ENCODE data around the gene SERINC1. TPM values are rescaled to one million over a fixed set of nuclear protein-coding genes. Genes with fewer than 3 reads are reported as not detected.
"Not testable (repeated sequence)": the region's sequence is repeated elsewhere in the genome, so short reads cannot be mapped to it uniquely, and the experiment has no call there.

SERINC1 gene
- total RNA-seq: 100 to 1,000 TPM in 1 of 2 donors, 10 to 100 TPM in 1; 90.9 to 144 TPM
- long read RNA-seq, transcript SERINC1-201 (10 exons, 3,137 nt): major isoform, 168 of 197 reads
- long read RNA-seq, partial matches to known transcripts: 23 of 197 reads
- long read RNA-seq, other reads (novel, unspliced or antisense): 6 of 197 reads

DNA sequence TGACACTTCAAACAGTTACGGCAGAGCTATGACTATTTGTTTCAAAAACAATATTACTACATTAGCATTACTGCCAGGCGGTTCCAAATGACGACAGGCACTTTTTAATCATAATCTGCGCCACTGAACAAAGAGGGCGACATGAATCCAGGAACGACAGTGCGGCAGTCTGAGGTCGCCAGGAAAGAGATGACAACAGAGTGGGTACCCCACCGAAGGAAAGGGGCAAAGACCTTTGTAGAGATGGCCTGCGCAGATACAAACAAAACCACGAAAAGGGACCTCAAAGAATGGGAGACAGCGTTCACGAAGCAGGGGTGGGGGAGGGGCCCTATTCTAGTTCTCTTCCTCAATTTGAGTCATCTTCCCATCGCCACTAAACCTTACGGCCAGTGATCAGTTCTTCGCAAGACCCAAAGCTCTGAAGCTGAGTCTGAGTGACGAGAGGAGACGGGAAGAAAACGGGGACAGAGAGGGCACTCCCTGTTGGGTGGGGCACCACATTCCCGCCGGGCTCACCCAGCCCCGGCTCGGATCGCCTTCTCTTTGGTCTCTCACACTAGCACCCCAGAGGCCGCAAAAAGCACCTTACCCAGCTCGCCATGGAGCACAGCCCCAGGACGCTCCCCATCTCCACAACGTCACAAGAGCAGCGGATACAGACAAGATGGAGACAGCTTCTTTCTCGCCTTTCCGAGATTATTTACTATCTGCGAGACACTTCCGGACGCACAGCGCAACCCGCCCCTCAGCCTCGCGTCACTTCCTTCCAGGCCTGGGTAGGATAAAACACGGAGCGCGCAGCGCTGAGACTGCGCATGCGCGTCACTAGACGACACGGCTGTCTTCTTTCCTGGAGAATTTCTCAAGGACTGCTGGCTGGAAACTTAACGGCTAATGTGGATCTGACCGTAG lies at the start of gene SERINC1:
Gene SERINC1 (minus strand): TSS at position 701 of the 915 bp plus-strand sequence. CDS start 70 bp downstream, at position 631.
- intact Hi-C loops (cut with DNase I, micrococcal nuclease): loop anchor here in 1 of 2 donors (5.0 kb wide), 1 partner anchor 74 kb away; the partner anchor contains the start of gene HSF2
- peak; percentile 99 for ATAC-seq
- peak; percentile 95 to 97 for DNase-seq

- DNase-seq: no peak
- intact Hi-C loops (cut with DNase I, micrococcal nuclease): no loop called here
- ATAC-seq: no peak
These were observed 39.8 kb upstream of the SERINC1 start for GRCh38 chr6:122511193-122511924.

- intact Hi-C loops (cut with DNase I, micrococcal nuclease); DNase-seq; ATAC-seq: not testable (repeated sequence)
These were observed 33.6 kb upstream of the SERINC1 start for GRCh38 chr6:122505170-122505569.

DNA sequence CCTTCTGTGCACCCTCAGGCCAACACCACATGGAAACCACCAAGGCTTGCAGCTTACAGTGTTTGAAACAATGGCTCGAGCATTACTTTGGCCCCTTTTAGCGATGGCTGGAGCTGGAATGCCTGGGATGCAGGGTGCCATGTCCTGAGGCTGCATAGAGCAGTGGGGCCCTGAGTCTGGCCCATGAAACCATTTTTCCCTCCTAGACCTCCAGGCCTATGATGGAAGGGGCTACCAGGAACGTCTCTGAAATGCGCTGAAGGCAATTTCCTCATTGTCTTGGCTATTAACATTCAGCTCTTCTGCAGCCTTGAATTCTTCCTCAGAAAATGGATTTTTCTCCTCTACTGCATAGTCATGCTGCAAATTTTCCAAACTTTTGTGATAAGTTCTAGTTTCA lies 29.9 kb upstream of the SERINC1 start:
- intact Hi-C loops (cut with DNase I, micrococcal nuclease): no loop called here
- no peak for DNase-seq
- ATAC-seq: no peak

DNA sequence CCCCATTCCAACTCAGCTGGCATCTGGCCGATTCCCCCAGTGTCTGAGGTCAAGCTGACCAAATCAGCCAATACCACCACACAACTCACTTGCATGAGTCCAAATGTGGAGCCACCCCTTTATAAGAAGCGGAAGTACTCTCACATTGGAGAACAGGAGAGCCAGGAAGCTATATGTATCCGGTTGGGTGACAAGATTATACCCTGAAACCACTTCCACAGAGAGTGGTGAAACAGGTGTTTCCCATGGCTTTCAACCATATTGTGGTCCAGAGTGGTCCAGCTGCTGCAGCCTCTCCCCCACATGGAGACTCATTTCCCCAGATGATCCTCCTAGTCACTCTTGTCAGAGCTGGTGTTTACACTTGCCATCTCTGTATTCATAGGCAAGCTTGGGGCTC lies 24.0 kb upstream of the SERINC1 start:
- ATAC-seq (no peak), DNase-seq (no peak)
- intact Hi-C loops (cut with DNase I, micrococcal nuclease): no loop called here

DNA sequence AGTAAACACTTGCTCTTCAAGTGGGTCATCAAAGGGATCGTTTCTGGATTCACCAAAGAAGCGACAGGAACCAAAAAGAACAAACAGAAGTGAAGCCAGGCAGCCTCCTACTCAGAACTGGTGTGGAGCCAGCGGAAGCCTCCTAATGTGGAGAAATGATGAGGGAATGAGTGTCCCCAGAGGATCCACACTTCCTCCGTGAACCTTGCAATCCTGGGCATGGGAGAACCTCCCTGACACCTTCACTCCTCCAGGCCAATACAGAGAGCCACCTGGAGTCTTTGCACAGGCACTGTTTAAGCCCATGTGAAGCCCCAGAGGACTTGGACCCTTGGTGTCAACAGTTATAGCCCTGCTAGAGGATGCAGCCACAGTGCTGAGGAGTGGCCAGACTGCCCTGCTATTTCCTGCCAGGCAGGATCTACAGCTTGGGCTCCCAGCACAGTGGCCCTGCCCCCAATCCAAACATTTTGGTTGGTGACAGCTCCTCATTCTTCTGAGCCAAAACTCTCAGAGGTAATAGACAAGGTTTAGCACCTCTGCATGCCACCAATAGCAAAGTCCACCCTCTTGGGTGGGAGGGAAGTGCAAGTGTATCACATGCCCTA lies 23.2 kb upstream of the SERINC1 start:
- DNase-seq (peak in 1 of 2 donors; percentile 21), ATAC-seq (peak; percentile 80)
- intact Hi-C loops (cut with DNase I, micrococcal nuclease): no loop called here

- intact Hi-C loops (cut with DNase I, micrococcal nuclease): no loop called here
- ATAC-seq (peak; percentile 97), DNase-seq (peak; percentile 53 to 78)
These were observed 20.4 kb upstream of the SERINC1 start for GRCh38 chr6:122491919-122492555.

- no peak for DNase-seq
- ATAC-seq: no peak
- intact Hi-C loops (cut with DNase I, micrococcal nuclease): no loop called here
These were observed 19.0 kb upstream of the SERINC1 start for GRCh38 chr6:122490607-122491006.

GRCh38 chr6:122484760-122485159 lies 13.2 kb upstream of the SERINC1 start:
- DNase-seq (no peak), ATAC-seq (no peak)
- intact Hi-C loops (cut with DNase I, micrococcal nuclease): no loop called here

DNA sequence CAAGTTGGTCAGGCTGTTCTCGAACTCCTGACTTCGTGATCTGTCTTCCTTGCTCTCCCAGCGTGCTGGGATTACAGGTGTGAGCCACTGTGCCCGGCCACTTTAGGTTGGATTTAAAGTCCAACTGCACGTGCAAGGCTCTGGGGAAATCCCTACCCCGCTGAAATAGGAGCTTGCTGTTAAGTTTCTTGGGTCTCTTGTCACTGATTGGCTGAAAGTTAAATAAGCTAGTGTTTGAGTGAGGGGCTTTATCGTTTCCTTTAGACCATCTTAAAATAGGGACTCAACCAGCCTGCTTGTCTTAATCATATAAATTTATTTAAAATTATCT lies 11.1 kb upstream of the SERINC1 start:
- no peak for ATAC-seq
- no peak for DNase-seq
- intact Hi-C loops (cut with DNase I, micrococcal nuclease): no loop called here

DNA sequence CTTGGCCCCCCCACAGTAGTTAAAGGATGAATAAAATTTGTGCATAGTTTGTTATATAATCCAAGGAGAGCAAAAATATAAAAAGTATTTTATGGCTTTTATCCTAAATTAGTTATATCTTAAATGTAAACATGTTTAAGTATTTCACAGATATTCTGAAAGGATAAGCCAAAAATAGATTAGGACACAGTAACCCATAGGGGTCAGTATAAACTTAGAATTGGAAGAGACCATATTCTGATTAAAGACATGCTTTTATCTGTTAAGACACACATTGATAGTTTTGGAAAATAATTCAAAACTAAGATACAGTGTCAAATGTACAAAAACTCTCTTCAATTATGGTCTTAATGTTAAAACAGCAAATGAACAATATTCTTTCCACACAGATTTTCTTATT lies 4.5 kb upstream of the SERINC1 start:
- intact Hi-C loops (cut with DNase I, micrococcal nuclease): no loop called here
- no peak for ATAC-seq
- no peak for DNase-seq

DNA sequence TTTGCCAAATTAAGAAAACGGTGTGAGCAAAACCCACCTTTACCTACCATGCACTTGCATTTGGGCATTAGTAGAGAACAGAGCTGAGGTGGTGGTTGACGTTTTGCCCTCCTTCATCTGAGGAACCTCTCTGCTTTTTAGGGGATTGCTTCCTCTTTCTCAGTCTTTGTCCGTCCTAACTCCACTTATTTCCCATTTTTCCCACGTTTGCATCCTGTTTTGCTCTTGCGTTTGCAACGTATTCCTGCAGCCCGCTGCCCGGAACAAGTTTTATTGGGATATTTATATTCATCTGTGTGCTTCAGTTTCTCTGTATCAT lies 374 bp upstream of the SERINC1 start:
- no peak for DNase-seq
- intact Hi-C loops (cut with DNase I, micrococcal nuclease): loop anchor here in 1 of 2 donors (5.0 kb wide), 1 partner anchor 75 kb away; the partner anchor contains the start of gene HSF2
- peak; percentile 40 for ATAC-seq

DNA sequence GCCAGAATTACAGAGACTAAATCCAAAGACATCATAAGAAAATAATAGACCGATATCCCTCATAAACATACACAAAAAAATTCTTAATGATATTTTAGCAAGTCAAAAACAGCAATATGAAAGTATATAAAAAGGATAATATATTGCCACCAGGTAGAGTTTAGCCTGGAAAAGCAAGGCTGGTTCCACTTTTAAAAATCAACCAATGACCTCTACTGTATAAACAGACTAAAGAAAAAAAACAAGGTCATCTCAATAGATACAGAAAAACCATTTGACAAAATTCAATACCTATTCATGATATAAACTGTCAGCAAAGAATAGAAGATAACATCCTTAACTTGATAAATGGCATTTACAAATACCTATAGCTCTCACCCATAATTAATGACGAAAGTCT lies 9.7 kb downstream of the SERINC1 start:
- intact Hi-C loops (cut with DNase I, micrococcal nuclease): no loop called here
- DNase-seq: no peak
- no peak for ATAC-seq

DNA sequence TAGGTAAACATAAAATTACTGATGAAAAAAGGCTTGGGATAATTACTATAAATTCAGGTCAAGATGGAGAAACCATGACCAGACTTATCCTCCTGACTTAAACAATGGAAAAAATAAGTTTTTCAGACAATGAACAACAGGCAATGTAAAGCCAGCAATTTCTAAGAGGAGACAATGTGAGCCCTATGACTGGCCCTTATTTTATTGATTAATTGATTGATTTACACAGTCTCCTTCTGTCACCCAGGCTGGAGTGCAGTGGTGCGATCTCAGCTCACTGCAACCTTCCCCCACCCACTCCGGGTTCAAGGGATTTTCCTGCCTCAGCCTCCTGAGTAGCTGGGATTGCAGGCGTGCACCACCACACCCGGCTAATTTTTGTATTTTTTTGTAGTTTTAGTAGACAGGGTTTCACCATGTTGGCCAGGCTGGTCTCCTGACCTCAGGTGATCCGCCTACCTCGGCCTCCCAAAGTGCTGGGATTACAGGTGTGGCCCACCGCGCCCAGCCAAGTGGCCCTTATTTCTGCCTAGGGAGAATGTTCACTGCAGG lies 11.7 kb downstream of the SERINC1 start:
- ATAC-seq; intact Hi-C loops (cut with DNase I, micrococcal nuclease); DNase-seq: not testable (repeated sequence)

GRCh38 chr6:122459240-122459639 lies 12.4 kb downstream of the SERINC1 start:
- intact Hi-C loops (cut with DNase I, micrococcal nuclease): no loop called here
- ATAC-seq (no peak), DNase-seq (no peak)

DNA sequence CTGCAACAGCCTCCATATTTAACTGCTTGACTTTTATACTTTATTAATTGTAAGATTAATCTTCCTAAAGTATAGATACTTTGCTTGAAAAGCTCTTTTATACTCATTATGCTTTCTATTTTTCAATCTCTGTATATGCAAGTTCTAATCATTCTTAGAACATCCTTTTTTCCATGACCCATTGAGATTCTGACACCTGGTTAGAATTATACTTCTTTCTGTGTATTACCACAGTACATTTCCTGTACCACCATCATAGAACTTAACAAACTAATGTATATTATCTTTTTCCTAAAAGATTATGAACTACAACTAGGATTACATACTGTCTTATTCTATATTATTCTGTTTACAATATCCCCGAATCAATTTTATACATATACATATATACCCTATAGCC lies 13.5 kb downstream of the SERINC1 start:
- DNase-seq: no peak
- intact Hi-C loops (cut with DNase I, micrococcal nuclease): no loop called here
- ATAC-seq: no peak

- intact Hi-C loops (cut with DNase I, micrococcal nuclease); DNase-seq: not testable (repeated sequence)
- peak; percentile 36 for ATAC-seq
These were observed 16.5 kb downstream of the SERINC1 start for GRCh38 chr6:122455116-122455515.

- DNase-seq (no peak), ATAC-seq (no peak)
- intact Hi-C loops (cut with DNase I, micrococcal nuclease): no loop called here
These were observed 16.9 kb downstream of the SERINC1 start for GRCh38 chr6:122454673-122455072.

DNA sequence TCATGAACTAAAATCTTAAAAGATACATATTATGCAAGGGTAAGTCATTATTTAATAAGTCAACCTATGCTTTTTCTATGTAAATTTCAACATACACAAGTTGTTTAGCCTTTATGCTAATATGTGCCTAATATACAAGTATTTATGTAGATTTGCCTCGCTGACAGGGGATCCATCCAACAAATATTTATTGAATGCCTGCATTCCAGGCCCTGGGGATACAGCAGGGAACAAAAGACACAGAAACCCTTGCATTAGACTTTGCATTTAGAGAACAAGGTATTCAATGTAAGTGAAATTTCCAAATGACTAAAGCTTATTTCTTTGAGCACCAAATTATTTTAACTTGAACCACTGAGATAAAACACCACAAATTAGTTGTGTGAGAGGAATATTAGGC lies 19.1 kb downstream of the SERINC1 start:
- DNase-seq: no peak
- intact Hi-C loops (cut with DNase I, micrococcal nuclease): no loop called here
- no peak for ATAC-seq

All from left colon (tissue), 2 donors.